Measurements from ENCODE around the gene IL1A.

The IL1A gene

DNA sequence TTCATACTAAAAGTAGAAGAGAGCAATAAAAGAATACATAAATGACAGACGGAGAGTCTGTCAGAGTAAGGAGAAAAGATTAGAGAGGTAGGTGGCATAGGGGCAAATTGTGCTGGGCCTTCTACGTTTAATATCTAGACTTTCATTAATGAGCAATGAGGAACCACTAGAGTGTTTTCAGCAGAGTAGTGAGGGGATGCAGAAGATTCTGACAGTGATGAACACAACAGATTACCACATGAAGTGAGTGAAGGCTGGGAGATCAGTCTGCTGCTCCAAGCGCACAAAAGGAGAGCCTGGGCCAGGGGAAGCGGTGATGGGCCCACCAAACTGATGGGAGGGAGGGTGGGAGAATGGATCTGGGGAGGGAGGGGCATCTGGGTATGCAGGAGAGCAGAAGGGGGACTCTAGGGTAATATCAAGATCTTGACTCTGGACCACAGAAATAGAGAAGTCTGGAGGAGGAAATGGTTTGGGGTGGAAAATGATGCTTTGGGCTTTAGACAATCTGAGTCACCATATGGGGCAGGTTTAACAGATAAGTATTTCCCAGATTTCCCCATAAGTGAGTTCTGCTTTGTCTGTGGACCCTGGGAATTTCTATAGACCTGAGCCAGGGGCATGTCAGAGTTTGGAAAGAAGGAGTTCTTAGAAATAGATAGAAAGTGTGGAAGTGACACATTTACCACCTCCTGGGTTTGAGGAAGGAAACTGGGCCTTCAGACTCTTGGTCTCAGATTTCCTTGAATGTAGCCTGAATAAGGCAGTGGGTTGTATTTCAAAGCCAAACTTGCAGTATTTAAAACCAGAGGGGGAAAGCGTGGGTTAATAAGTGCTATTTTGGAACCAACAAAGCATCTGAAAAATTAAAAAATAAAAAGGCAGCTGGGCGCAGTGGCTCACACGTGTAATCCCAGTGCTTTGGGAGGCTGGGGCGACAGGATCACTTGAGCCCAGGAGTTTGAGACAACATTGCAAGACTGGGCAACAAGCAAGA, 15.0 kb upstream of the IL1A start:
- DNase-seq (no peak), ATAC-seq (ENCODE audit: insufficient read depth, low read depth) (no peak)
- Histone ChIP-seq H3K4me1 (ENCODE audit: insufficient read depth, low read length) (no peaks in the 10 kb centered on the region), H3K27me3 (ENCODE audit: insufficient read depth, low read length, poor library complexity) (no peaks in the 10 kb centered on the region), H3K79me2 (ENCODE audit: insufficient read depth, low read length) (no peaks in the 10 kb centered on the region), H3K9ac (ENCODE audit: low read depth, low read length) (no peak overlapping the region), H3K27ac (ENCODE audit: low read length) (no peak overlapping the region), H3K9me3 (ENCODE audit: insufficient read depth, low read length, severe bottlenecking) (no peaks in the 10 kb centered on the region), H4K20me1 (ENCODE audit: insufficient read depth, low read length) (no peaks in the 10 kb centered on the region), H3K4me2 (ENCODE audit: insufficient read depth, low read length) (no peak overlapping the region), H3K4me3 (ENCODE audit: low read depth in 1 of 2, low read length in 2 of 2) (no peak overlapping the region), H3K36me3 (ENCODE audit: insufficient read depth, low read length) (no peaks in the 10 kb centered on the region), H2AFZ (ENCODE audit: low read depth, low read length) (no peak overlapping the region)
- TF ChIP-seq, protein P1, sequence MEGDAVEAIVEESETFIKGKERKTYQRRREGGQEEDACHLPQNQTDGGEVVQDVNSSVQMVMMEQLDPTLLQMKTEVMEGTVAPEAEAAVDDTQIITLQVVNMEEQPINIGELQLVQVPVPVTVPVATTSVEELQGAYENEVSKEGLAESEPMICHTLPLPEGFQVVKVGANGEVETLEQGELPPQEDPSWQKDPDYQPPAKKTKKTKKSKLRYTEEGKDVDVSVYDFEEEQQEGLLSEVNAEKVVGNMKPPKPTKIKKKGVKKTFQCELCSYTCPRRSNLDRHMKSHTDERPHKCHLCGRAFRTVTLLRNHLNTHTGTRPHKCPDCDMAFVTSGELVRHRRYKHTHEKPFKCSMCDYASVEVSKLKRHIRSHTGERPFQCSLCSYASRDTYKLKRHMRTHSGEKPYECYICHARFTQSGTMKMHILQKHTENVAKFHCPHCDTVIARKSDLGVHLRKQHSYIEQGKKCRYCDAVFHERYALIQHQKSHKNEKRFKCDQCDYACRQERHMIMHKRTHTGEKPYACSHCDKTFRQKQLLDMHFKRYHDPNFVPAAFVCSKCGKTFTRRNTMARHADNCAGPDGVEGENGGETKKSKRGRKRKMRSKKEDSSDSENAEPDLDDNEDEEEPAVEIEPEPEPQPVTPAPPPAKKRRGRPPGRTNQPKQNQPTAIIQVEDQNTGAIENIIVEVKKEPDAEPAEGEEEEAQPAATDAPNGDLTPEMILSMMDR (IDR thresholded peaks at IDR 0.05; ENCODE audit: borderline replicate concordance, extremely low read depth, low read length, poor library complexity, severe bottlenecking): no peak
- no peak for TF ChIP-seq EZH2 (IDR thresholded peaks at IDR 0.05; ENCODE audit: borderline replicate concordance, low read depth, low read length, severe bottlenecking)

GRCh38 chr2:112796486-112796885, 12.2 kb upstream of the IL1A start:
- peaks cover 3% of the 10 kb centered on the region; the same call in 1 of the 2 replicates for H3K4me1 ChIP-seq (ENCODE audit: insufficient read depth, low read length)
- no peaks in the 10 kb centered on the region for H3K79me2 ChIP-seq (ENCODE audit: insufficient read depth, low read length)
- no peaks in the 10 kb centered on the region for H3K27me3 ChIP-seq (ENCODE audit: insufficient read depth, low read length, poor library complexity)
- no peak overlapping the region for H2AFZ ChIP-seq (ENCODE audit: low read depth, low read length)
- DNase-seq (no peak), ATAC-seq (ENCODE audit: insufficient read depth, low read depth) (no peak)
- H3K4me2 ChIP-seq (ENCODE audit: insufficient read depth, low read length): no peak overlapping the region
- H3K27ac ChIP-seq (ENCODE audit: low read length): no peak overlapping the region
- H3K9me3 ChIP-seq (ENCODE audit: insufficient read depth, low read length, severe bottlenecking): no peaks in the 10 kb centered on the region
- TF ChIP-seq EZH2 (IDR thresholded peaks at IDR 0.05; ENCODE audit: borderline replicate concordance, low read depth, low read length, severe bottlenecking): no peak
- TF ChIP-seq, protein P1 (IDR thresholded peaks at IDR 0.05; ENCODE audit: borderline replicate concordance, extremely low read depth, low read length, poor library complexity, severe bottlenecking): no peak
- no peaks in the 10 kb centered on the region for H3K36me3 ChIP-seq (ENCODE audit: insufficient read depth, low read length)
- no peak overlapping the region for H3K9ac ChIP-seq (ENCODE audit: low read depth, low read length)
- no peak overlapping the region for H3K4me3 ChIP-seq (ENCODE audit: low read depth in 1 of 2, low read length in 2 of 2)
- H4K20me1 ChIP-seq (ENCODE audit: insufficient read depth, low read length): no peaks in the 10 kb centered on the region

GRCh38 chr2:112795774-112796173, 11.5 kb upstream of the IL1A start:
- Histone ChIP-seq H3K27ac (ENCODE audit: low read length) (no peak overlapping the region), H3K79me2 (ENCODE audit: insufficient read depth, low read length) (no peaks in the 10 kb centered on the region), H3K9ac (ENCODE audit: low read depth, low read length) (no peak overlapping the region), H3K27me3 (ENCODE audit: insufficient read depth, low read length, poor library complexity) (no peaks in the 10 kb centered on the region), H3K4me3 (ENCODE audit: low read depth in 1 of 2, low read length in 2 of 2) (no peak overlapping the region), H3K4me1 (ENCODE audit: insufficient read depth, low read length) (peaks cover 3% of the 10 kb centered on the region; the same call in 1 of the 2 replicates), H3K9me3 (ENCODE audit: insufficient read depth, low read length, severe bottlenecking) (no peaks in the 10 kb centered on the region), H2AFZ (ENCODE audit: low read depth, low read length) (no peak overlapping the region), H3K36me3 (ENCODE audit: insufficient read depth, low read length) (no peaks in the 10 kb centered on the region), H3K4me2 (ENCODE audit: insufficient read depth, low read length) (no peak overlapping the region), H4K20me1 (ENCODE audit: insufficient read depth, low read length) (no peaks in the 10 kb centered on the region)
- ATAC-seq (ENCODE audit: insufficient read depth, low read depth) (no peak), DNase-seq (no peak)
- TF ChIP-seq, protein P1 (IDR thresholded peaks at IDR 0.05; ENCODE audit: borderline replicate concordance, extremely low read depth, low read length, poor library complexity, severe bottlenecking): no peak
- no peak for TF ChIP-seq EZH2 (IDR thresholded peaks at IDR 0.05; ENCODE audit: borderline replicate concordance, low read depth, low read length, severe bottlenecking)

Data from DND-41 (cell line).